GM12878 (cell line): ENCODE results near the gene UNC119B. TPM values are rescaled to one million over a fixed set of nuclear protein-coding genes. Genes with fewer than 3 reads are reported as not detected.

Source experiments
- BHLHE40 ChIP-seq, 2 experiments: fragments of 450-650 bp in 1 of 2; IDR thresholded peaks; 2 replicates each; pipeline ENCODE4 v1.6.1; 2011 to 2017; ENCODE audit warnings: low read depth in 2 of 2, borderline replicate concordance in 1 of 2, improper control_type of control experiment in 1 of 2, low read length in 1 of 2, mild to moderate bottlenecking in 1 of 2
- BMI1 ChIP-seq: fragments of 450-650 bp; IDR thresholded peaks from 2 replicates; pipeline ENCODE4 v1.6.1; 2016; ENCODE audit warnings: mild to moderate bottlenecking, moderate library complexity, borderline replicate concordance
- CBX3 ChIP-seq: fragments of 200-600 bp; sonication (generic); IDR thresholded peaks from 2 replicates; pipeline ENCODE4 v1.6.1; 2016; ENCODE audit warnings: low read depth, borderline replicate concordance
- CHD1 ChIP-seq: IDR thresholded peaks from 2 replicates; pipeline ENCODE4 v1.6.1; 2012; ENCODE audit warnings: low read depth, low read length, improper control_type of control experiment
- CREM ChIP-seq: IDR thresholded peaks from 2 replicates; pipeline ENCODE4 v1.6.1; 2014; ENCODE audit warnings: antibody characterized with exemption, low read depth
- EP300 ChIP-seq, 2 experiments: fragments of 150-350 bp in 1 of 2; IDR thresholded peaks; 2 replicates each; pipeline ENCODE4 v1.6.1; 2011 to 2012; ENCODE audit warnings: low read depth in 2 of 2, low read length in 2 of 2, borderline replicate concordance in 1 of 2, improper control_type of control experiment in 1 of 2, inconsistent platforms in 1 of 2; ENCODE audit not compliant: control insufficient read depth in 1 of 2
- IKZF2 ChIP-seq, 2 experiments: fragments of 450-650 bp; IDR thresholded peaks; 2 replicates each; pipeline ENCODE4 v1.6.1; 2017; ENCODE audit warnings: mild to moderate bottlenecking in 2 of 2, moderate library complexity in 2 of 2
- JUND ChIP-seq: IDR thresholded peaks from 2 replicates; pipeline ENCODE4 v1.6.1; 2012; ENCODE audit warnings: low read depth, mild to moderate bottlenecking, low read length, improper control_type of control experiment, moderate library complexity
- LARP7 ChIP-seq: fragments of 450-650 bp; IDR thresholded peaks from 2 replicates; pipeline ENCODE4 v1.6.1; 2017; ENCODE audit warnings: mild to moderate bottlenecking
- MTA2 ChIP-seq: fragments of 450-650 bp; IDR thresholded peaks from 2 replicates; pipeline ENCODE4 v1.6.1; 2016; ENCODE audit warnings: low read depth, mild to moderate bottlenecking, moderate library complexity
- NFYB ChIP-seq: IDR thresholded peaks from 2 replicates; pipeline ENCODE4 v1.6.1; 2011; ENCODE audit warnings: low read depth, mild to moderate bottlenecking, low read length, improper control_type of control experiment, moderate library complexity; ENCODE audit not compliant: insufficient read depth
- RB1 ChIP-seq: fragments of 450-650 bp; formaldehyde crosslinking; IDR thresholded peaks from 2 replicates; pipeline ENCODE4 v1.6.1; 2017; ENCODE audit warnings: mild to moderate bottlenecking, borderline replicate concordance
- SREBF2 ChIP-seq: IDR thresholded peaks from 2 replicates; pipeline ENCODE4 v1.6.1; 2012; ENCODE audit warnings: mild to moderate bottlenecking, low read length
- STAT3 ChIP-seq: IDR thresholded peaks from 2 replicates; pipeline ENCODE4 v1.6.1; 2011; ENCODE audit warnings: low read depth, low read length, improper control_type of control experiment
- TBL1XR1 ChIP-seq: IDR thresholded peaks from 2 replicates; pipeline ENCODE4 v1.6.1; 2012; ENCODE audit warnings: low read depth, low read length, improper control_type of control experiment
- YBX1 ChIP-seq: fragments of 450-650 bp; IDR thresholded peaks from 2 replicates; pipeline ENCODE4 v1.6.1; 2016; ENCODE audit warnings: antibody characterized with exemption
- ZNF217 ChIP-seq: fragments of 450-650 bp; IDR thresholded peaks from 2 replicates; pipeline ENCODE4 v1.6.1; 2017; ENCODE audit warnings: antibody characterized with exemption, mild to moderate bottlenecking
- ZNF24 ChIP-seq: fragments of 450-650 bp; IDR thresholded peaks from 2 replicates; pipeline ENCODE4 v1.6.1; 2017; ENCODE audit warnings: antibody characterized with exemption, mild to moderate bottlenecking
- ZNF622 ChIP-seq: fragments of 450-650 bp; IDR thresholded peaks from 2 replicates; pipeline ENCODE4 v1.6.1; 2017; ENCODE audit warnings: mild to moderate bottlenecking, inconsistent platforms
- polyA plus RNA-seq, 11 experiments: library from polyadenylated mRNA; depleted of rRNA in 4 of 11; unstranded in 6 of 11; stranded (reverse) in 5 of 11; fragments of >200 nt; fragmentation: Nextera tagmentation in 4 of 11; fragmentation: Illumina TruSeq in 1 of 11; extraction: Ambion mirVana in 4 of 11; extraction: Trizol in 1 of 11; gene quantifications; 1 replicate in 1 of 11; 2 replicates in 10 of 11; pipeline versions ENCODE4 v1.2.1 to v1.2.3, GENCODE V29; 2011 to 2016; ENCODE audit warnings: inconsistent platforms in 2 of 11, missing spikeins in 2 of 11, low read depth in 1 of 11
- total RNA-seq, 4 experiments: library from RNA; depleted of rRNA in 3 of 4; stranded (reverse); fragments of >200 nt in 3 of 4; fragmentation: Illumina TruSeq in 1 of 4; extraction: Trizol in 1 of 4; gene quantifications; 2 replicates each; pipeline versions ENCODE4 v1.2.1 to v1.2.3, GENCODE V29; 2013 to 2021
- TF ChIP-seq, protein P1 (sequence below): IDR thresholded peaks from 2 replicates; pipeline ENCODE4 v1.6.1; 2012; ENCODE audit warnings: low read length, inconsistent platforms
- TF ChIP-seq, protein P2 (sequence below): fragments of 450-650 bp; conservative IDR thresholded peaks from 2 replicates; pipeline ENCODE4 v1.6.1; 2017; ENCODE audit warnings: mild to moderate bottlenecking, moderate library complexity
- TF ChIP-seq, protein P3 (sequence below): IDR thresholded peaks from 2 replicates; pipeline ENCODE4 v1.6.1; 2011; ENCODE audit warnings: borderline replicate concordance, low read depth, mild to moderate bottlenecking, moderate library complexity, low read length; ENCODE audit not compliant: insufficient read depth, poor library complexity, severe bottlenecking
- TF ChIP-seq, protein P4 (sequence below): fragments of 450-650 bp; IDR thresholded peaks from 2 replicates; pipeline ENCODE4 v1.6.1; 2017; ENCODE audit warnings: low read depth, mild to moderate bottlenecking, moderate library complexity
- TF ChIP-seq, protein P5 (sequence below): fragments of 450-650 bp; IDR thresholded peaks from 2 replicates; pipeline ENCODE4 v1.6.1; 2014; ENCODE audit warnings: mild to moderate bottlenecking

Gene UNC119B
- total and polyA plus RNA-seq, 10 of the 15 experiments (the other 5 are each of a cell fraction or from before 2014, with no cell fraction given), result 4.3 to 31.5 (median 10.5) TPM

DNA sequence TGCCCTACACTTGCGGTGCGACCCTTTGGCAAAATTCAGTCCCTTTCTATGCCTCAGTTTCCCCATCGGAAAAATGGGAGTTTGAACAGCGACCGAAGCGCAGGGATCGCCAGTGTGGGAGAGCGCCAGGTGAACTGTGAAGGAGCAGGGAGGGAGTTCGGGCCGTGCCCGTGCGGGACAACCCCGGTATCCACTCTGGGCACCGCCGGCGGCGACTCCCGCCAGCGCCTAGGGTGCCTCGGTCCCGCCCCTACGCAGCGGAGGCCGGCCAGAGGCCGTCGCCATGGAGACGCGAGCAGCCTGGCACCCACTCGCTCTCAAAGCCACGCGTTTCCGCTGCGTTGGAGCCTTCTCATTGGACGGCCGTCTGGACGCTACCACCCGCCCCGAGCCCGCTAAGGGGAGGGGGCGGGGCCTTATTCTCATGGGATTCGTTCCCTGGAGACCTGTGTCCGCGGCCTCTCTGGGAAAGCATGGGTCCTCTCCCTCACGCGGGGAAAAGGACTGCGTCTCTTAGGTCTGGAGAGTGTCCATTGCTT, 24.0 kb upstream of the UNC119B start (continued):
- TF ChIP-seq, protein P1, sequence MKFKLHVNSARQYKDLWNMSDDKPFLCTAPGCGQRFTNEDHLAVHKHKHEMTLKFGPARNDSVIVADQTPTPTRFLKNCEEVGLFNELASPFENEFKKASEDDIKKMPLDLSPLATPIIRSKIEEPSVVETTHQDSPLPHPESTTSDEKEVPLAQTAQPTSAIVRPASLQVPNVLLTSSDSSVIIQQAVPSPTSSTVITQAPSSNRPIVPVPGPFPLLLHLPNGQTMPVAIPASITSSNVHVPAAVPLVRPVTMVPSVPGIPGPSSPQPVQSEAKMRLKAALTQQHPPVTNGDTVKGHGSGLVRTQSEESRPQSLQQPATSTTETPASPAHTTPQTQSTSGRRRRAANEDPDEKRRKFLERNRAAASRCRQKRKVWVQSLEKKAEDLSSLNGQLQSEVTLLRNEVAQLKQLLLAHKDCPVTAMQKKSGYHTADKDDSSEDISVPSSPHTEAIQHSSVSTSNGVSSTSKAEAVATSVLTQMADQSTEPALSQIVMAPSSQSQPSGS, result peak; percentile 20; the same call in 1 of the 2 replicates
- peak; percentile 81 for TF ChIP-seq NFYB
- TF ChIP-seq STAT3, result no peak
- TF ChIP-seq TBL1XR1, result no peak
- no peak for TF ChIP-seq SREBF2
- TF ChIP-seq, protein P2, sequence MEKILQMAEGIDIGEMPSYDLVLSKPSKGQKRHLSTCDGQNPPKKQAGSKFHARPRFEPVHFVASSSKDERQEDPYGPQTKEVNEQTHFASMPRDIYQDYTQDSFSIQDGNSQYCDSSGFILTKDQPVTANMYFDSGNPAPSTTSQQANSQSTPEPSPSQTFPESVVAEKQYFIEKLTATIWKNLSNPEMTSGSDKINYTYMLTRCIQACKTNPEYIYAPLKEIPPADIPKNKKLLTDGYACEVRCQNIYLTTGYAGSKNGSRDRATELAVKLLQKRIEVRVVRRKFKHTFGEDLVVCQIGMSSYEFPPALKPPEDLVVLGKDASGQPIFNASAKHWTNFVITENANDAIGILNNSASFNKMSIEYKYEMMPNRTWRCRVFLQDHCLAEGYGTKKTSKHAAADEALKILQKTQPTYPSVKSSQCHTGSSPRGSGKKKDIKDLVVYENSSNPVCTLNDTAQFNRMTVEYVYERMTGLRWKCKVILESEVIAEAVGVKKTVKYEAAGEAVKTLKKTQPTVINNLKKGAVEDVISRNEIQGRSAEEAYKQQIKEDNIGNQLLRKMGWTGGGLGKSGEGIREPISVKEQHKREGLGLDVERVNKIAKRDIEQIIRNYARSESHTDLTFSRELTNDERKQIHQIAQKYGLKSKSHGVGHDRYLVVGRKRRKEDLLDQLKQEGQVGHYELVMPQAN, result peak; percentile 39; the same call in 1 of the 2 replicates
- no peak for TF ChIP-seq CBX3
- TF ChIP-seq CREM, result peak; percentile 6; the same call in 1 of the 2 replicates
- peak in 1 of 2 experiments; percentile 11; a peak in 3 of 4 replicates for TF ChIP-seq IKZF2 (IDR thresholded peaks at IDR 0.05)
- no peak for TF ChIP-seq ZNF24
- peak; percentile 78 to 79 for TF ChIP-seq BHLHE40 (IDR thresholded peaks at IDR 0.05; ENCODE audit: borderline replicate concordance in 1 of 2, low read depth in 2 of 2, low read length in 1 of 2)
- TF ChIP-seq ZNF217, result peak; percentile 39; the same call in 1 of the 2 replicates
- TF ChIP-seq RB1, result peak; percentile 100
- no peak for TF ChIP-seq EP300 (IDR thresholded peaks at IDR 0.05; ENCODE audit: borderline replicate concordance in 1 of 2, control insufficient read depth in 1 of 2, low read depth in 2 of 2, low read length in 2 of 2)
- no peak for TF ChIP-seq ZNF622
- peak; percentile 95 for TF ChIP-seq CHD1
- peak; percentile 83 for TF ChIP-seq JUND
- TF ChIP-seq MTA2, result peak; percentile 36; the same call in 1 of the 2 replicates
- peak; percentile 67 for TF ChIP-seq LARP7
- TF ChIP-seq, protein P3, sequence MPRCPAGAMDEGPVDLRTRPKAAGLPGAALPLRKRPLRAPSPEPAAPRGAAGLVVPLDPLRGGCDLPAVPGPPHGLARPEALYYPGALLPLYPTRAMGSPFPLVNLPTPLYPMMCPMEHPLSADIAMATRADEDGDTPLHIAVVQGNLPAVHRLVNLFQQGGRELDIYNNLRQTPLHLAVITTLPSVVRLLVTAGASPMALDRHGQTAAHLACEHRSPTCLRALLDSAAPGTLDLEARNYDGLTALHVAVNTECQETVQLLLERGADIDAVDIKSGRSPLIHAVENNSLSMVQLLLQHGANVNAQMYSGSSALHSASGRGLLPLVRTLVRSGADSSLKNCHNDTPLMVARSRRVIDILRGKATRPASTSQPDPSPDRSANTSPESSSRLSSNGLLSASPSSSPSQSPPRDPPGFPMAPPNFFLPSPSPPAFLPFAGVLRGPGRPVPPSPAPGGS, result peak; percentile 93
- TF ChIP-seq, protein P4, sequence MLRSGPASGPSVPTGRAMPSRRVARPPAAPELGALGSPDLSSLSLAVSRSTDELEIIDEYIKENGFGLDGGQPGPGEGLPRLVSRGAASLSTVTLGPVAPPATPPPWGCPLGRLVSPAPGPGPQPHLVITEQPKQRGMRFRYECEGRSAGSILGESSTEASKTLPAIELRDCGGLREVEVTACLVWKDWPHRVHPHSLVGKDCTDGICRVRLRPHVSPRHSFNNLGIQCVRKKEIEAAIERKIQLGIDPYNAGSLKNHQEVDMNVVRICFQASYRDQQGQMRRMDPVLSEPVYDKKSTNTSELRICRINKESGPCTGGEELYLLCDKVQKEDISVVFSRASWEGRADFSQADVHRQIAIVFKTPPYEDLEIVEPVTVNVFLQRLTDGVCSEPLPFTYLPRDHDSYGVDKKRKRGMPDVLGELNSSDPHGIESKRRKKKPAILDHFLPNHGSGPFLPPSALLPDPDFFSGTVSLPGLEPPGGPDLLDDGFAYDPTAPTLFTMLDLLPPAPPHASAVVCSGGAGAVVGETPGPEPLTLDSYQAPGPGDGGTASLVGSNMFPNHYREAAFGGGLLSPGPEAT, result peak; percentile 91
- TF ChIP-seq YBX1, result peak; percentile 100
- TF ChIP-seq BMI1, result peak; percentile 96
- TF ChIP-seq, protein P5, sequence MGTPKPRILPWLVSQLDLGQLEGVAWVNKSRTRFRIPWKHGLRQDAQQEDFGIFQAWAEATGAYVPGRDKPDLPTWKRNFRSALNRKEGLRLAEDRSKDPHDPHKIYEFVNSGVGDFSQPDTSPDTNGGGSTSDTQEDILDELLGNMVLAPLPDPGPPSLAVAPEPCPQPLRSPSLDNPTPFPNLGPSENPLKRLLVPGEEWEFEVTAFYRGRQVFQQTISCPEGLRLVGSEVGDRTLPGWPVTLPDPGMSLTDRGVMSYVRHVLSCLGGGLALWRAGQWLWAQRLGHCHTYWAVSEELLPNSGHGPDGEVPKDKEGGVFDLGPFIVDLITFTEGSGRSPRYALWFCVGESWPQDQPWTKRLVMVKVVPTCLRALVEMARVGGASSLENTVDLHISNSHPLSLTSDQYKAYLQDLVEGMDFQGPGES, result peak; percentile 31; the same call in 1 of the 2 replicates
